Measurements from ENCODE around the gene SLC49A4.
A peak's percentile ranks its signal among the peaks of the same experiment; 100 is the strongest.

Gene SLC49A4

GRCh38 chr3:122786066-122786465, 8.8 kb upstream of the SLC49A4 start:
- DNase-seq: no peak

- peak; percentile 14 for DNase-seq
Observed at GRCh38 chr3:122787872-122788271, 7.0 kb upstream of the SLC49A4 start.

- DNase-seq: no peak
Observed at GRCh38 chr3:122789585-122790273, 5.1 kb upstream of the SLC49A4 start.

- peak; percentile 90 for DNase-seq
Observed at GRCh38 chr3:122793568-122794416, 1.1 kb upstream of the SLC49A4 start, which contains the start of gene HSPBAP1. Gene HSPBAP1 (minus strand): TSS chr3:122793831. CDS start chr3:122793680, 151 bp downstream.

GRCh38 chr3:122794483-122794778, 438 bp upstream of the SLC49A4 start:
- DNase-seq: no peak

- no peak for DNase-seq
Observed at GRCh38 chr3:122795674-122796195, 866 bp downstream of the SLC49A4 start.

GRCh38 chr3:122797291-122797690, 2.4 kb downstream of the SLC49A4 start:
- DNase-seq: no peak

GRCh38 chr3:122799322-122799721, 4.5 kb downstream of the SLC49A4 start:
- no peak for DNase-seq

GRCh38 chr3:122800031-122800430, 5.2 kb downstream of the SLC49A4 start:
- no peak for DNase-seq

GRCh38 chr3:122800706-122801237, 5.9 kb downstream of the SLC49A4 start:
- DNase-seq: no peak

GRCh38 chr3:122802323-122802722, 7.5 kb downstream of the SLC49A4 start:
- no peak for DNase-seq

GRCh38 chr3:122803977-122804376, 9.1 kb downstream of the SLC49A4 start:
- no peak for DNase-seq

- no peak for DNase-seq
Observed at GRCh38 chr3:122810734-122811133, 15.9 kb downstream of the SLC49A4 start.

- DNase-seq: no peak
Observed at GRCh38 chr3:122816587-122816986, 21.7 kb downstream of the SLC49A4 start.

GRCh38 chr3:122824465-122825381, 29.9 kb downstream of the SLC49A4 start:
- no peak for DNase-seq

GRCh38 chr3:122825460-122825859, 30.6 kb downstream of the SLC49A4 start:
- DNase-seq: no peak

GRCh38 chr3:122826278-122826677, 31.4 kb downstream of the SLC49A4 start:
- DNase-seq: no peak

GRCh38 chr3:122828281-122828680, 33.4 kb downstream of the SLC49A4 start:
- no peak for DNase-seq

GRCh38 chr3:122835590-122835989, 40.7 kb downstream of the SLC49A4 start:
- DNase-seq: no peak

- peak; percentile 1 for DNase-seq
Observed at GRCh38 chr3:122843604-122844003, 48.7 kb downstream of the SLC49A4 start.

GRCh38 chr3:122857019-122857418, 62.1 kb downstream of the SLC49A4 start:
- DNase-seq: no peak

- DNase-seq: no peak
Observed at GRCh38 chr3:122858373-122858772, 63.5 kb downstream of the SLC49A4 start.

Data from CD4-positive, alpha-beta T cell treated with Interleukin-10 for 1 hour (primary cell).